H9 (cell line): ENCODE results near the gene MED20. TPM values are rescaled to one million over a fixed set of nuclear protein-coding genes. Genes with fewer than 3 reads are reported as not detected.

Experiments
- DNase-seq: peaks from one replicate; pipeline ENCODE4 v3.0.0-alpha.2; 2017
- H2AFZ ChIP-seq: one replicate; pipeline ENCODE4 v1.6.1; 2013; ENCODE audit warnings: mild to moderate bottlenecking, low read length, control low read depth, moderate library complexity
- H2AK5ac ChIP-seq: 2 replicates; pipeline ENCODE4 v1.6.1; 2013; ENCODE audit warnings: low read length, control low read depth, mixed read lengths; ENCODE audit not compliant: insufficient read length
- H2BK120ac ChIP-seq: one replicate; pipeline ENCODE4 v1.6.1; 2013; ENCODE audit warnings: low read depth, mild to moderate bottlenecking, low read length, control low read depth, inconsistent platforms; ENCODE audit not compliant: poor library complexity, severe bottlenecking
- H2BK12ac ChIP-seq: 2 replicates; pipeline ENCODE4 v1.6.1; 2013; ENCODE audit warnings: low read length, control low read depth, mixed read lengths, low read depth; ENCODE audit not compliant: insufficient read length
- H2BK15ac ChIP-seq: 2 replicates; pipeline ENCODE4 v1.6.1; 2013; ENCODE audit warnings: low read depth, low read length, control low read depth
- H2BK20ac ChIP-seq: one replicate; pipeline ENCODE4 v1.6.1; 2013; ENCODE audit warnings: low read depth, mild to moderate bottlenecking, low read length, control low read depth, inconsistent platforms; ENCODE audit not compliant: poor library complexity, severe bottlenecking
- H2BK5ac ChIP-seq: 2 replicates; pipeline ENCODE4 v1.6.1; 2013; ENCODE audit warnings: low read length, control low read depth, mixed read lengths; ENCODE audit not compliant: insufficient read length
- H3K14ac ChIP-seq: 2 replicates; pipeline ENCODE4 v1.6.1; 2013; ENCODE audit warnings: low read length, control low read depth; ENCODE audit not compliant: insufficient read depth
- H3K18ac ChIP-seq: 2 replicates; pipeline ENCODE4 v1.6.1; 2013; ENCODE audit warnings: low read depth, mild to moderate bottlenecking, mixed read lengths, low read length, control low read depth; ENCODE audit not compliant: insufficient read length
- H3K23ac ChIP-seq: 2 replicates; pipeline ENCODE4 v1.6.1; 2013; ENCODE audit warnings: low read length, control low read depth, mixed read lengths, low read depth; ENCODE audit not compliant: insufficient read length
- H3K23me2 ChIP-seq: 2 replicates; pipeline ENCODE4 v1.6.1; 2013; ENCODE audit warnings: low read depth, mild to moderate bottlenecking, mixed read lengths, low read length, control low read depth; ENCODE audit not compliant: insufficient read length, poor library complexity, severe bottlenecking
- H3K27ac ChIP-seq: 2 replicates; pipeline ENCODE4 v1.5.1; 2013; ENCODE audit warnings: low read length, control low read depth, mixed read lengths, low read depth; ENCODE audit not compliant: insufficient read length
- H3K27me3 ChIP-seq: 2 replicates; pipeline ENCODE4 v1.6.1; 2013; ENCODE audit warnings: low read length, control low read depth, inconsistent platforms; ENCODE audit not compliant: insufficient read depth
- H3K4ac ChIP-seq: 2 replicates; pipeline ENCODE4 v1.6.1; 2013; ENCODE audit warnings: low read depth, mild to moderate bottlenecking, control low read depth, inconsistent platforms, low read length, moderate library complexity
- H3K4me1 ChIP-seq: 2 replicates; pipeline ENCODE4 v1.6.1; 2013; ENCODE audit warnings: low read length, control low read depth, inconsistent platforms; ENCODE audit not compliant: insufficient read depth
- H3K4me2 ChIP-seq: 2 replicates; pipeline ENCODE4 v1.6.1; 2013; ENCODE audit warnings: low read length, control low read depth, mixed read lengths; ENCODE audit not compliant: insufficient read length, insufficient read depth
- H3K56ac ChIP-seq: 2 replicates; pipeline ENCODE4 v1.6.1; 2013; ENCODE audit warnings: low read depth, mild to moderate bottlenecking, mixed read lengths, low read length, control low read depth; ENCODE audit not compliant: insufficient read length
- H3K79me1 ChIP-seq: 2 replicates; pipeline ENCODE4 v1.6.1; 2013; ENCODE audit warnings: low read depth, mild to moderate bottlenecking, moderate library complexity, low read length, control low read depth, inconsistent platforms; ENCODE audit not compliant: insufficient read depth, poor library complexity, severe bottlenecking
- H3K79me2 ChIP-seq: 2 replicates; pipeline ENCODE4 v1.6.1; 2013; ENCODE audit warnings: low read length, control low read depth, inconsistent platforms; ENCODE audit not compliant: insufficient read depth
- H3K9ac ChIP-seq: 2 replicates; pipeline ENCODE4 v1.6.1; 2013; ENCODE audit warnings: low read length, control low read depth, mixed read lengths; ENCODE audit not compliant: insufficient read length; ENCODE audit errors: extremely low read depth
- H3K9me3 ChIP-seq: one replicate; pipeline ENCODE4 v1.6.1; 2013; ENCODE audit warnings: low read depth, low read length, inconsistent platforms; ENCODE audit not compliant: control insufficient read depth
- H3T11ph ChIP-seq: one replicate; pipeline ENCODE4 v1.6.1; 2013; ENCODE audit warnings: mild to moderate bottlenecking, low read length, control low read depth, inconsistent platforms
- H4K20me1 ChIP-seq: one replicate; pipeline ENCODE4 v1.6.1; 2013; ENCODE audit not compliant: control insufficient read depth, insufficient read length, insufficient read depth
- H4K5ac ChIP-seq: 2 replicates; pipeline ENCODE4 v1.6.1; 2013; ENCODE audit warnings: low read depth, mild to moderate bottlenecking, mixed read lengths, low read length, control low read depth; ENCODE audit not compliant: insufficient read length
- H4K8ac ChIP-seq: replicated peaks from 2 replicates; pipeline ENCODE4 v1.6.1; 2013; ENCODE audit warnings: low read length, control low read depth, mixed read lengths, low read depth; ENCODE audit not compliant: insufficient read length
- H4K91ac ChIP-seq: 2 replicates; pipeline ENCODE4 v1.6.1; 2013; ENCODE audit warnings: low read depth, mild to moderate bottlenecking, moderate library complexity, mixed read lengths, low read length, control low read depth; ENCODE audit not compliant: insufficient read length
- H3K27ac Mint-ChIP-seq, 3 experiments: 2 replicates in 2 of 3; 3 replicates in 1 of 3; pipeline ENCODE4 v1.8.0; 2020 to 2021; ENCODE audit warnings: mixed read lengths in 3 of 3, mild to moderate bottlenecking in 1 of 3, moderate library complexity in 1 of 3
- H3K27me3 Mint-ChIP-seq: 2 replicates; pipeline ENCODE4 v1.8.0; 2021; ENCODE audit warnings: low read depth, mild to moderate bottlenecking, moderate library complexity, mixed read lengths
- H3K36me3 Mint-ChIP-seq, 3 experiments: 2 replicates in 2 of 3; 3 replicates in 1 of 3; pipeline ENCODE4 v1.8.0; 2020 to 2021; ENCODE audit warnings: low read depth in 3 of 3, mixed read lengths in 3 of 3; ENCODE audit not compliant: insufficient read depth in 1 of 3
- H3K4me1 Mint-ChIP-seq, 2 experiments: 2 replicates each; pipeline ENCODE4 v1.8.0; 2020; ENCODE audit warnings: mixed read lengths in 2 of 2
- H3K4me3 Mint-ChIP-seq, 2 experiments: 2 replicates in 1 of 2; 3 replicates in 1 of 2; pipeline ENCODE4 v1.8.0; 2020 to 2021; ENCODE audit warnings: mild to moderate bottlenecking in 2 of 2, mixed read lengths in 2 of 2, moderate library complexity in 1 of 2
- H3K9me3 Mint-ChIP-seq, 2 experiments: 2 replicates in 1 of 2; 3 replicates in 1 of 2; pipeline ENCODE4 v1.8.0; 2020; ENCODE audit warnings: mild to moderate bottlenecking in 2 of 2, mixed read lengths in 2 of 2, moderate library complexity in 1 of 2
- WGBS: extraction: QIAGEN DNeasy Blood & Tissue Kit; methylation state at CpG from one replicate; pipeline ENCODE4 v1.1.7; 2013; ENCODE audit warnings: missing lambda C conversion rate, low lambda C conversion rate, mixed read lengths; ENCODE audit not compliant: insufficient read length; ENCODE audit errors: extremely low coverage; 5-methylcytosine and 5-hydroxymethylcytosine counted together
- total RNA-seq: library from RNA; stranded (reverse); gene quantifications from 2 replicates; pipeline ENCODE4 v1.2.1, GENCODE V29; 2021
- TF ChIP-seq, protein P1 (sequence below): fragments of 200-600 bp; sonication (generic); conservative IDR thresholded peaks from 3 replicates; pipeline ENCODE4 v1.8.0; 2021; ENCODE audit warnings: antibody characterized with exemption, mild to moderate bottlenecking

The MED20 gene
- total RNA-seq, 1 experiment from 2014 or later: 28.9 TPM

DNA sequence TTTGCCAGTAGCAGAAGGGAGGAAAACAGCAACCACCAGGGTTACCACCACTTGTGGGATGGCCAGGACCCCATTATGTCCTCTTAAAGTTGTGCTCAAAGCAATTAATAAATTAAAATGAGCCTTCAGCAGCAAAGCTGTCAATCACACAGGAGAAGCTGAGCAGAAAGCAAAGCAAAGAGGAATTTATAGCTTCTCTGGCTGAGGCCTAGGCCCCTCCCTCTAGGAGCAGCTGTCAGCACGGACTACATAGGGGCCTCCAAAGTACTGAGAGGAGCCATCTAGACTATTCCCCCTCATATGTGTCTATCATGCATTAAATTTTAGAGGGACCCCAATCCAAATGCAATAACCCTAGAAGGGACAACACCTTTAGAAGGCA lies 14.2 kb upstream of the MED20 start:
- no peak overlapping the region for H2AK5ac ChIP-seq
- no peak overlapping the region for H3K18ac ChIP-seq
- no peak overlapping the region for H2BK12ac ChIP-seq
- H4K8ac ChIP-seq: no peak overlapping the region
- H3T11ph ChIP-seq: no peak overlapping the region
- no peak overlapping the region for H3K4ac ChIP-seq
- Mint-ChIP-seq H3K9me3 (no peaks in the 10 kb centered on the region), H3K4me3 (no peak overlapping the region), H3K27ac (peak overlapping the region in 1 of 3 experiments; percentile 81; a peak in 1 of 7 replicates), H3K4me1 (peaks cover 23 to 29% of the 10 kb centered on the region in 2 experiments), H3K36me3 (peaks cover 26 to 67% (median 48%) of the 10 kb centered on the region in 3 experiments), H3K27me3 (peaks cover 1% of the 10 kb centered on the region)
- H3K27ac ChIP-seq: no peak overlapping the region
- H4K91ac ChIP-seq: no peak overlapping the region
- no peak overlapping the region for H3K9ac ChIP-seq
- no CpG with 5 or more reads among the region's 1 CpG for WGBS
- H3K14ac ChIP-seq: no peak overlapping the region; the same call in 1 of the 2 replicates
- H2AFZ ChIP-seq: no peak overlapping the region
- no peaks in the 10 kb centered on the region for H3K79me2 ChIP-seq
- no peak overlapping the region for H2BK5ac ChIP-seq
- H4K5ac ChIP-seq: no peak overlapping the region
- H2BK120ac ChIP-seq: no peak overlapping the region
- no peak overlapping the region for H3K56ac ChIP-seq
- peaks cover 12% of the 10 kb centered on the region; the same call in 1 of the 2 replicates for H3K4me1 ChIP-seq
- no peak overlapping the region for H3K23ac ChIP-seq
- no peak overlapping the region for H2BK20ac ChIP-seq
- no peaks in the 10 kb centered on the region for H3K9me3 ChIP-seq
- DNase-seq: no peak
- H3K79me1 ChIP-seq: no peaks in the 10 kb centered on the region
- no peak overlapping the region for H3K4me2 ChIP-seq
- H4K20me1 ChIP-seq: peaks cover 3% of the 10 kb centered on the region
- peaks cover 2% of the 10 kb centered on the region for H3K23me2 ChIP-seq
- H2BK15ac ChIP-seq: no peak overlapping the region
- H3K27me3 ChIP-seq: no peaks in the 10 kb centered on the region
- TF ChIP-seq, protein P1, sequence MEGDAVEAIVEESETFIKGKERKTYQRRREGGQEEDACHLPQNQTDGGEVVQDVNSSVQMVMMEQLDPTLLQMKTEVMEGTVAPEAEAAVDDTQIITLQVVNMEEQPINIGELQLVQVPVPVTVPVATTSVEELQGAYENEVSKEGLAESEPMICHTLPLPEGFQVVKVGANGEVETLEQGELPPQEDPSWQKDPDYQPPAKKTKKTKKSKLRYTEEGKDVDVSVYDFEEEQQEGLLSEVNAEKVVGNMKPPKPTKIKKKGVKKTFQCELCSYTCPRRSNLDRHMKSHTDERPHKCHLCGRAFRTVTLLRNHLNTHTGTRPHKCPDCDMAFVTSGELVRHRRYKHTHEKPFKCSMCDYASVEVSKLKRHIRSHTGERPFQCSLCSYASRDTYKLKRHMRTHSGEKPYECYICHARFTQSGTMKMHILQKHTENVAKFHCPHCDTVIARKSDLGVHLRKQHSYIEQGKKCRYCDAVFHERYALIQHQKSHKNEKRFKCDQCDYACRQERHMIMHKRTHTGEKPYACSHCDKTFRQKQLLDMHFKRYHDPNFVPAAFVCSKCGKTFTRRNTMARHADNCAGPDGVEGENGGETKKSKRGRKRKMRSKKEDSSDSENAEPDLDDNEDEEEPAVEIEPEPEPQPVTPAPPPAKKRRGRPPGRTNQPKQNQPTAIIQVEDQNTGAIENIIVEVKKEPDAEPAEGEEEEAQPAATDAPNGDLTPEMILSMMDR: no peak
